Stimulated activated CD4-positive, alpha-beta T cell treated with anti-CD3 and anti-CD28 coated beads, Interleukin-2, amount 100 ng/mL, for 24 hours (primary cell): ENCODE results near the gene MRS2.
"Not testable (repeated sequence)": the region's sequence is repeated elsewhere in the genome, so short reads cannot be mapped to it uniquely, and the experiment has no call there.

Source experiments
- DNase-seq, 2 donors: peaks; one replicate each; pipeline ENCODE4 v3.0.0-alpha.2; 2020

Gene MRS2

GRCh38 chr6:24391208-24391607 lies 11.5 kb upstream of the MRS2 start:
- no peak for DNase-seq

- no peak for DNase-seq
These were observed 10.9 kb upstream of the MRS2 start for GRCh38 chr6:24391756-24392405.

- DNase-seq = no peak
These were observed 8.5 kb upstream of the MRS2 start for GRCh38 chr6:24394061-24394779.

- DNase-seq = no peak
These were observed 7.8 kb upstream of the MRS2 start for GRCh38 chr6:24394780-24395437.

GRCh38 chr6:24396824-24397223 lies 5.9 kb upstream of the MRS2 start:
- no peak for DNase-seq

GRCh38 chr6:24397631-24398030 lies 5.1 kb upstream of the MRS2 start:
- no peak for DNase-seq

GRCh38 chr6:24400045-24401039 lies 2.4 kb upstream of the MRS2 start:
- DNase-seq = not testable (repeated sequence)

- no peak for DNase-seq
These were observed 1.3 kb upstream of the MRS2 start for GRCh38 chr6:24401458-24401857.

- peak in 1 of 2 donors; percentile 2 for DNase-seq
These were observed 727 bp downstream of the MRS2 start for GRCh38 chr6:24403501-24403824.

GRCh38 chr6:24405262-24405661 lies 2.5 kb downstream of the MRS2 start:
- DNase-seq = no peak

GRCh38 chr6:24408719-24409410 lies 6.1 kb downstream of the MRS2 start:
- no peak for DNase-seq

GRCh38 chr6:24410622-24411021 lies 7.9 kb downstream of the MRS2 start:
- no peak for DNase-seq

- no peak for DNase-seq
These were observed 9.6 kb downstream of the MRS2 start for GRCh38 chr6:24412294-24412693.

- DNase-seq = not testable (repeated sequence)
These were observed 11.8 kb downstream of the MRS2 start for GRCh38 chr6:24414531-24414930.

GRCh38 chr6:24415753-24416152 lies 13.0 kb downstream of the MRS2 start:
- no peak for DNase-seq

- no peak for DNase-seq
These were observed 16.8 kb downstream of the MRS2 start for GRCh38 chr6:24419526-24419925.

- no peak for DNase-seq
These were observed 22.4 kb downstream of the MRS2 start for GRCh38 chr6:24425091-24425490.

GRCh38 chr6:24426729-24427446 lies 24.2 kb downstream of the MRS2 start:
- DNase-seq = no peak

- DNase-seq = no peak
These were observed 25.9 kb downstream of the MRS2 start for GRCh38 chr6:24428615-24429014.

- no peak for DNase-seq
These were observed 26.4 kb downstream of the MRS2 start for GRCh38 chr6:24429146-24429545.

GRCh38 chr6:24430086-24430485 lies 27.4 kb downstream of the MRS2 start:
- no peak for DNase-seq

GRCh38 chr6:24431045-24431451 lies 28.3 kb downstream of the MRS2 start:
- peak in 1 of 2 donors; percentile 29 for DNase-seq
